Esophagus muscularis mucosa (tissue), 3 donors: ENCODE measurements around the gene ADPGK.

ENCODE experiments used
- POLR2A ChIP-seq: fragments of 450-650 bp; IDR thresholded peaks from one replicate; pipeline ENCODE4 v1.6.1; 2017; ENCODE audit warnings: antibody characterized with exemption, moderate library complexity, mild to moderate bottlenecking, low read depth
- POLR2AphosphoS5 ChIP-seq, 2 donors: sonication (generic); formaldehyde crosslinking; IDR thresholded peaks; one replicate each; pipeline ENCODE4 v1.6.1; 2017; ENCODE audit warnings: antibody characterized with exemption in 2 of 2
- TF ChIP-seq, protein P1 (sequence below), 3 experiments: fragments of 200-600 bp in 2 of 3; fragments of 450-650 bp in 1 of 3; sonication (generic) in 2 of 3; IDR thresholded peaks; one replicate each; pipeline ENCODE4 v1.5.1; 2017 to 2019; ENCODE audit warnings: antibody characterized with exemption in 3 of 3, mild to moderate bottlenecking in 2 of 3, moderate library complexity in 1 of 3

DNA sequence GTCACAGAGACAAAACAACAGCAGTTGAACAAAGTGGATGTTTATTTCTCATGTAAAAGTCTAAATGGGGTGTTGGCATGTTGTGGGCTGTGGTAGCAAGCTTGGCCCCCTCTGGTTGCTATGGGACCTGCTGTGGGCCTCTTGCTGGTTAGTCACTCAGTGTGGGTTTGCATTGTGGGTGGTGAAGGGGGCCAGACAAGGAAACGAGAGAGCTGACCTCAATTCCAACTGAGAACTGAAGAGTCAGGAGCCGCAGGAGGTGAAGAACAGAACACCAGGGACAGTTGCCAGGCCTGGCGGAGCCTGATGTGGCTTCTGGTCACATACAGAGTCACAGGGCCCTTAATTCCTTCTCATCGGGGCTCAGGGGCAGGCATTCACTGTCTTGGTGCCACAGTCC, 1.9 kb upstream of the ADPGK start:
- TF ChIP-seq, protein P1, sequence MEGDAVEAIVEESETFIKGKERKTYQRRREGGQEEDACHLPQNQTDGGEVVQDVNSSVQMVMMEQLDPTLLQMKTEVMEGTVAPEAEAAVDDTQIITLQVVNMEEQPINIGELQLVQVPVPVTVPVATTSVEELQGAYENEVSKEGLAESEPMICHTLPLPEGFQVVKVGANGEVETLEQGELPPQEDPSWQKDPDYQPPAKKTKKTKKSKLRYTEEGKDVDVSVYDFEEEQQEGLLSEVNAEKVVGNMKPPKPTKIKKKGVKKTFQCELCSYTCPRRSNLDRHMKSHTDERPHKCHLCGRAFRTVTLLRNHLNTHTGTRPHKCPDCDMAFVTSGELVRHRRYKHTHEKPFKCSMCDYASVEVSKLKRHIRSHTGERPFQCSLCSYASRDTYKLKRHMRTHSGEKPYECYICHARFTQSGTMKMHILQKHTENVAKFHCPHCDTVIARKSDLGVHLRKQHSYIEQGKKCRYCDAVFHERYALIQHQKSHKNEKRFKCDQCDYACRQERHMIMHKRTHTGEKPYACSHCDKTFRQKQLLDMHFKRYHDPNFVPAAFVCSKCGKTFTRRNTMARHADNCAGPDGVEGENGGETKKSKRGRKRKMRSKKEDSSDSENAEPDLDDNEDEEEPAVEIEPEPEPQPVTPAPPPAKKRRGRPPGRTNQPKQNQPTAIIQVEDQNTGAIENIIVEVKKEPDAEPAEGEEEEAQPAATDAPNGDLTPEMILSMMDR (IDR thresholded peaks at IDR 0.05) = no peak
- TF ChIP-seq POLR2A (no peak), POLR2AphosphoS5 (IDR thresholded peaks at IDR 0.05) (no peak)
